GM18498 (cell line): ENCODE measurements around the gene C22orf39.

ENCODE experiments used
- ATAC-seq: cut with Tn5 transposase; IDR thresholded peaks from one replicate; pipeline ENCODE4 v1.9.1; 2021; ENCODE audit warnings: mild to moderate bottlenecking, moderate library complexity; ENCODE audit not compliant: unreplicated experiment

C22orf39 gene

GRCh38 chr22:19447330-19448075 lies at the start of gene C22orf39:
Gene C22orf39, minus strand, starts transcription at chr22:19447711. Its CDS starts 23 bp downstream, at chr22:19447688.
- peak; percentile 86 for ATAC-seq

GRCh38 chr22:19497245-19497644 lies 49.7 kb upstream of the C22orf39 start:
- no peak for ATAC-seq

- ATAC-seq, result no peak
These were observed 48.8 kb upstream of the C22orf39 start for GRCh38 chr22:19496324-19496630.

GRCh38 chr22:19495562-19496323 lies 48.2 kb upstream of the C22orf39 start:
- ATAC-seq, result no peak

GRCh38 chr22:19494676-19495173 lies 47.2 kb upstream of the C22orf39 start:
- ATAC-seq, result no peak

- ATAC-seq, result no peak
These were observed 46.6 kb upstream of the C22orf39 start for GRCh38 chr22:19494001-19494560.

GRCh38 chr22:19492504-19493174 lies 45.1 kb upstream of the C22orf39 start:
- ATAC-seq, result no peak

GRCh38 chr22:19490628-19491230 lies 43.2 kb upstream of the C22orf39 start:
- ATAC-seq, result no peak

GRCh38 chr22:19488884-19489843 lies 41.7 kb upstream of the C22orf39 start:
- no peak for ATAC-seq

- no peak for ATAC-seq
These were observed 40.8 kb upstream of the C22orf39 start for GRCh38 chr22:19488285-19488684.

- no peak for ATAC-seq
These were observed 36.2 kb upstream of the C22orf39 start for GRCh38 chr22:19483481-19484244.

GRCh38 chr22:19482297-19482696 lies 34.8 kb upstream of the C22orf39 start:
- ATAC-seq, result no peak

GRCh38 chr22:19480789-19481188 lies 33.3 kb upstream of the C22orf39 start:
- no peak for ATAC-seq

GRCh38 chr22:19480173-19480568 lies 32.7 kb upstream of the C22orf39 start:
- no peak for ATAC-seq

- ATAC-seq, result peak; percentile 86
These were observed 32.1 kb upstream of the C22orf39 start, which contains the start of gene CDC45 for GRCh38 chr22:19479355-19480172. Gene CDC45, plus strand, starts transcription at chr22:19479920. Its CDS starts 49 bp downstream, at chr22:19479969.

GRCh38 chr22:19478901-19479354 lies 31.4 kb upstream of the C22orf39 start, which contains the start of gene UFD1:
Gene UFD1, minus strand, starts transcription at chr22:19479193. Its CDS starts 108 bp downstream, at chr22:19479085.
- ATAC-seq, result peak; percentile 51

- ATAC-seq, result no peak
These were observed 30.8 kb upstream of the C22orf39 start for GRCh38 chr22:19478045-19478900.
